Activated naive CD4-positive, alpha-beta T cell treated with anti-CD3 and anti-CD28 coated beads, Interleukin-2, amount 10 ng/mL, durations not matched to agents 5 hours and 36 hours (primary cell): Measurements from ENCODE around the gene FBXO40. TPM values are rescaled to one million over a fixed set of nuclear protein-coding genes. Genes with fewer than 3 reads are reported as not detected.

Experiments used
- total RNA-seq, 2 experiments: library from RNA; stranded (reverse); gene quantifications; one replicate each; pipeline ENCODE4 v1.2.3, GENCODE V29; 2021

The FBXO40 gene
- not detected for total RNA-seq

DNA sequence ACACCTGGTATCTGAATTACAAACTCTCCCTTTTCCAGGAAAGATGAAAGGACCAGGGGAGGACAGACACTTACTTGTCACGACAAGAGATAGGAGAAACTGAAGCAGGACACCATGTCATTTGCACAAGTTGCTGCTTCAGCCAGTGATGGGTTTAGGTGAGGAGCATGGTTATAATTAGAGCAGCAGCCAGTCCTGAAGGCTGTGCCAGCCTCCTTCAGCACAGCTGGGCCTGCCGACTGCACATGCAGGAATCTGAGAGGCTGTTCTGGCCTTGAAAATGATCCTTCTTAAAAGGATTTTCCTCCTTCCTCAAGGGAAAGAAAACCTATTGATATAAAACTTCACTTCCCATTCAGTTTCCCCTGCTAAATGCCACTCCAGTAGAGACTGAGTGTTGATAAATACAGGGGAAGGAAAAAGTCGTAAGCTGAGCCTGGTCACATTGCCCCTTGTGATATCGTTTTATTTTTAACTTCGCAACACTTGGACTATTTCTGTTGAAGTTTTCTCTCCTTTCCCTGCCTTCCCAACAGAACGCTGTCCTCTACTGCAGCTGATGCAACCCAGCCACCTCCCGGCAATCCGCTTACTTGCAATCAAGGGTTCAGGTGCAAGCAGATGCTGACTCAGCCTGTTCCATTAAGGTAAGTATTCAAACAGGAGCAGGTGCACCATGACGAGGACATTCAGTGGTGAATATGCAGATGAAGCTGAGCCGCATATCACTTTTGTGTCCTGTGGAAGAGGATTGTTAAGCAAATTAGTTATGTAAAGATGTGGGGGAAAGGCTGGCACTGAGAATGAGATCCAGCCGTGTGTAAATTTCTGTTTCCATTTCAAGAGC lies at the start of gene FBXO40:
FBXO40 (plus strand) TSS at position 524 of the 847 bp plus-strand sequence. CDS start 27,197 bp downstream, outside the sequence.

DNA sequence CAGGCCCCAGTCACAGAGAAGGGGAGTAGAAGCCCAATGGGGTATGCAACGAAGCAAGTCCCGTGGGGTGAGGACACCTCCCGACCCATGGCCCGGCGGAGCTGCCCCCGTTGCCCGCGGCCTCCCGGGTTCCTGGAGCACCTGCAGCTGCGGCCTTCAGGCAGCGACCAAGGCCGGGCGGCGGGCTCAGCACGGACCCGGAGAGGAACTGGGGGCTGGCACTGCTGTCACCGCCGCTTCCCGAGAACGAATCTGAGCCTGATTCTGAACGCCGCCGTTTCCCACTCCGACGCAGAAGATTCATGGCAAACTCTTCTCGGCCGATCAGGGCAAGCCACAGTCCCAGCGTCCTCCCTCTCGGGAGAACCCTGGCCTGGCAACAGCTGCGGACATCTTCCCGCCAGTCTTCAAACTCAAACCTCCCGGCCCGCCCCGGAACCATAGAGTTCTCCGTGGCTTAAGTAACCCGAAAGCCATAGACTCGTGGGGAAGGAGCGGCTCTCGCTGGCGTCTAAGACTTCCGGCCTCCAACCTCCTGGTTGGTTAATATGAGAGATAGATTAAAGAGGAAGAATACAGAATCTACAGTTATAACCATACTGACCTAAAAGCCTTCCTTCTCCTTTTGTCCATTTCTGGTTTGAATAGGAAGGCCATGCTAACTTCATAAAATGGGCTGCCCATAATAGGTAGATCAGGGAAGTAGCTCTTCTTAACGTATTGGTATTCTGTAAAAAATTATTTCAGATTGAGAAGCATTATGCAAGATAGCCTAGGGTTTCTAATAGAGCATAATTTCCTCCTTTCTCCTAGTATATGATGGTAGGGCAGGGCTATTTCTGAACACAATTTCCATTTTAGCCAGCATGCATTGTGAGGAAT lies 47.4 kb upstream of the FBXO40 start, which contains the start of gene POLQ:
POLQ (minus strand) TSS at position 415 of the 882 bp plus-strand sequence; CDS start at position 304, 111 bp downstream.

DNA sequence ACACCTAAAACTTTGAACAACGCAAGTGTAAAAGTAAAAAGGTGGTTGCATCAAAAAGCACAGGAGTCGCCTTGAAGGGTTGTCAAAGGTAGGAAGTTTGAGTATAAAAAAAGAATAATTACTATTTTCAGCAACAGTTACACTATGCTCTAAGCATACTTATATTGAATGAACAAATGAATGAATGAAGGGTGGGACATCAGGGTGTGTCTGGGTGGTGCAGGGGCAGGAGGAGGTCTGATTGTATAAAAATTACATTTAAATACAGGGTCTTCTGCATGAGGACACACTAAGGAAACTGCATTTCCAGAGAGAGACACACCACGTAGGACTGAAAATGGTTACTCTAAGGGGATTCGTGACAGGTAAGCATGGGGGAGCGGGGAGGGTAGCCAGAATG lies 25.5 kb upstream of the FBXO40 start, which contains the start of gene ARGFX:
ARGFX (plus strand) TSS at position 301 of the 400 bp plus-strand sequence. CDS start 2,765 bp downstream, outside the sequence.

DNA sequence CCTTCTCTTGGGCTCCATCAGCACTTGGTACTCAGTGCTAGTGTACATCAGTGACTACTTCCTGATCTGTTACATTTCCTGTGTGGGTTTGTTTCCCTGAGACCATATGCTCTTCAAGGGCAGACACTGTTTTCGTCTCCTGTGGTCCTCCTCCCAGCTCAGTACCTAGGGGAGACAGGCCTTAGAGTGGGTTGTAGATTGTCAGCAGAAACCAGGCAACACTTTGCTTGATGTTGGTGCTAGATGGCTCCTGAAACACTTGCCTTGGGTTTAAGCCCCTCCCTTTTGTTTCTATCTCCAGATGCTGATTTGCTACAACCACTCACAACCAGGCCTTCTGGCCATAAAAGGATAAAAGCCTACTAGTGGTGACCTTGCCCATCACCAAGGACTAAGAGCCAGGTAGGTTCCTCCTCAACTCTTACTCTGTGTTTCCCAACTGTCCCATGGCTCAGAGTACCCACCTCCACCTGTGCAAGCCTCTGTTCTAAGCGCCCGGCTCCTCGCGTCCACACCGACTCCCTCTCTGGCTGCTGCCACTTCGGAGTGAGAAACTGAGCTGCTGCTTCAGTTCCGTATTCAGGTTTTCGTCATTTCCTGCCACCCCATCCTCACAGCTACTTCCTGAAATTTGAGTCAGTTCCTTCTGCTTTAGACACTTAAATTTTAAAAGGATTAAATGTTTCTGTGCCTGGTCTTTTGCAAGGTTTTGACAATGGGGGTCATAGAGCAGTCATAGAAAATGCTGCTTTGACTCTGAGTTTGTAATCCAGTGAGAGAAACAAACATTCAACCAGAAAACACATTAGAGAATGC lies 67.4 kb downstream of the FBXO40 start, which contains the start of gene HCLS1:
HCLS1 (minus strand) TSS at position 548 of the 816 bp plus-strand sequence. CDS start 2,556 bp downstream, outside the sequence.

Other genes starting within 250 kb of the FBXO40 start
- 10 to 100 TPM; 18.7 to 19.7 TPM for gene POLQ, start 47.4 kb upstream of the FBXO40 start, total RNA-seq
- not detected for gene ARGFX, start 25.4 kb upstream of the FBXO40 start, total RNA-seq
- gene HCLS1, start 67.5 kb downstream of the FBXO40 start, total RNA-seq: 100 to 1,000 TPM; 332 to 343 TPM
- gene GOLGB1, start 156.4 kb downstream of the FBXO40 start, total RNA-seq: 10 to 100 TPM; 30.1 to 30.7 TPM
- 10 to 100 TPM; 30.1 to 31.9 TPM for gene IQCB1, start 241.7 kb downstream of the FBXO40 start, total RNA-seq
- 10 to 100 TPM; 11.3 to 12.1 TPM for gene EAF2, start 241.8 kb downstream of the FBXO40 start, total RNA-seq